Heart left ventricle (tissue), 16 donors: Measurements from ENCODE around the gene TLCD3B. TPM values are rescaled to one million over a fixed set of nuclear protein-coding genes. Genes with fewer than 3 reads are reported as not detected.
A peak's percentile ranks its signal among the peaks of the same experiment; 100 is the strongest.

Experiments used
- ATAC-seq, 4 donors: fragments of 200-7000 bp; cut with Tn5 transposase; one replicate each; pipeline ENCODE4 v1.9.1; 2020 to 2022; ENCODE audit warnings: moderate library complexity in 4 of 4, mild to moderate bottlenecking in 3 of 4, moderate number of reproducible peaks in 1 of 4
- DNase-seq, 5 donors: peaks; one replicate each; pipeline ENCODE4 v3.0.0-alpha.2; 2020
- H3K27ac ChIP-seq, 12 donors: fragments of 200-600 bp; sonication (generic) in 4 of 12; one replicate each; pipeline versions ENCODE4 v1.5.0 to v1.8.0; 2016 to 2022; ENCODE audit warnings: mild to moderate bottlenecking in 2 of 12
- H3K27me3 ChIP-seq, 9 donors: fragments of 200-600 bp; sonication (generic) in 2 of 9; one replicate each; pipeline versions ENCODE4 v1.5.1 to v1.8.0; 2016 to 2022; ENCODE audit warnings: mild to moderate bottlenecking in 3 of 9
- H3K36me3 ChIP-seq, 9 donors: fragments of 200-600 bp; sonication (generic) in 2 of 9; one replicate each; pipeline versions ENCODE4 v1.5.0 to v1.8.0; 2018 to 2022; ENCODE audit warnings: mild to moderate bottlenecking in 2 of 9
- H3K4me1 ChIP-seq, 12 donors: fragments of 200-600 bp; sonication (generic) in 4 of 12; one replicate each; pipeline versions ENCODE4 v1.5.0 to v1.8.0; 2016 to 2022; ENCODE audit warnings: mild to moderate bottlenecking in 3 of 12
- H3K4me3 ChIP-seq, 12 donors: fragments of 200-600 bp; sonication (generic) in 4 of 12; one replicate each; pipeline versions ENCODE4 v1.5.0 to v1.8.0; 2017 to 2022; ENCODE audit warnings: mild to moderate bottlenecking in 9 of 12, moderate library complexity in 4 of 12
- H3K9me3 ChIP-seq, 12 donors: fragments of 200-600 bp; sonication (generic) in 4 of 12; one replicate each; pipeline versions ENCODE4 v1.5.0 to v1.8.0; 2016 to 2022; ENCODE audit warnings: mild to moderate bottlenecking in 1 of 12
- POLR2A ChIP-seq, 2 donors: fragments of 450-650 bp; IDR thresholded peaks; one replicate each; pipeline ENCODE4 v1.6.1; 2017; ENCODE audit warnings: antibody characterized with exemption in 2 of 2, mild to moderate bottlenecking in 2 of 2, moderate library complexity in 2 of 2
- WGBS, 4 donors: extraction: QIAGEN DNeasy Blood & Tissue Kit in 2 of 4; methylation state at CpG; one replicate each; pipeline versions ENCODE4 v1.1.5 to v1.1.7; 2013 to 2018; 5-methylcytosine and 5-hydroxymethylcytosine counted together
- intact Hi-C, 10 donors: fragments of 100-400 bp; cut with DNase I; formaldehyde crosslinking; loops; one replicate each; pipeline versions ENCODE4 v1.11.1 to v1.14.2; 2022
- polyA plus RNA-seq, 2 donors: library from polyadenylated mRNA; stranded (reverse); fragments of 200-250 nt; gene quantifications; one replicate each; pipeline ENCODE4 v1.2.3, GENCODE V29; 2013
- total RNA-seq, 9 donors: library from RNA; depleted of rRNA in 2 of 9; stranded (reverse); fragments of >200 nt in 2 of 9; fragmentation: NEBNext Ultra II Directional in 3 of 9; extraction: Animal tissue kit (Norgen Biotek cat#: 25700) in 3 of 9; gene quantifications; one replicate each; pipeline versions ENCODE4 v1.1.0 to v1.2.4, GENCODE V29; 2016 to 2023
- TF ChIP-seq, protein P1 (sequence below), 12 donors: fragments of 200-600 bp; sonication (generic) in 4 of 12; IDR thresholded peaks; one replicate each; pipeline versions ENCODE4 v1.5.0 to v1.8.0; 2018 to 2022; ENCODE audit warnings: antibody characterized with exemption in 12 of 12, mild to moderate bottlenecking in 5 of 12
- donor health status: ischemic (EF 13 %, LVEDD 7.1; RV severe dilation, severe dysfunction).
- donor health status: healthy with polysubstance abuse.
- donor health status: DM: no; HTN: yes; CAD: no.
- donor health status: DM: no; HTN: no; CAD: no.
- donor health status: ischemic (EF 25% LVEDD 6.9; RV normal size, moderate dysfunction).
- donor health status: ischemic (EF 25% LVEDD 5.7; RV mildly dilated, moderate dysfunction).
- donor health status: healthy.
- donor health status: DM: yes; HTN: yes; CAD: no.
- donor health status: ischemic (EF 35%, LVEDD 5.7; RV mildly dilated, moderate dysfunction).
- donor health status: nonischemic (EF 11% LVEDD 7.7; RV severe dilation, severe dysfunction).
- donor health status: DM: yes; HTN: yes; CAD: no.
- donor health status: PGD.
- donor health status: ischemic (EF 29% LVEDD 5.4; RV normal size, mild dysfunction).
- donor health status: nonischemic (EF 23%, LVEDD 6.1; RV moderate dilation, normal function).

The TLCD3B gene
- total and polyA plus RNA-seq, 11 donors, result not detected

DNA sequence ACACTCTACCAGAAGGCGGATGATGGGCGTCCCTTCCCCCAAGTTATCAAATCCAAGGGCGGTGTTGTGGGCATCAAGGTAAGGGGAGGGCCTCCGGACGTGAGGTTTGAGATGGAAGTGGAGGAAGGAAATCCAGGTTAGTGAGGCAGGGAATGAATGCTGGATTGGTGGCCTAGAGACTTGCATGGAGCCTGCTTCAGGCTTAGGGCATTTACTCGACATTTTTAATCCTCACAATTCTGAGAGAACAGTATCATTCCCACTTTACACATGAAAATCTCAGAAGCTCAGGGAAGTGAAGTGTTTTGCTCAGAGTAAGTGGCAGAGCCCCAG lies 36.5 kb upstream of the TLCD3B start:
- DNase-seq (no peak), ATAC-seq (no peak)
- WGBS, 4 donors, result 36 to 78% (median 51%) methylated on average over 6 of the region's 6 CpGs
- TF ChIP-seq, protein P1, sequence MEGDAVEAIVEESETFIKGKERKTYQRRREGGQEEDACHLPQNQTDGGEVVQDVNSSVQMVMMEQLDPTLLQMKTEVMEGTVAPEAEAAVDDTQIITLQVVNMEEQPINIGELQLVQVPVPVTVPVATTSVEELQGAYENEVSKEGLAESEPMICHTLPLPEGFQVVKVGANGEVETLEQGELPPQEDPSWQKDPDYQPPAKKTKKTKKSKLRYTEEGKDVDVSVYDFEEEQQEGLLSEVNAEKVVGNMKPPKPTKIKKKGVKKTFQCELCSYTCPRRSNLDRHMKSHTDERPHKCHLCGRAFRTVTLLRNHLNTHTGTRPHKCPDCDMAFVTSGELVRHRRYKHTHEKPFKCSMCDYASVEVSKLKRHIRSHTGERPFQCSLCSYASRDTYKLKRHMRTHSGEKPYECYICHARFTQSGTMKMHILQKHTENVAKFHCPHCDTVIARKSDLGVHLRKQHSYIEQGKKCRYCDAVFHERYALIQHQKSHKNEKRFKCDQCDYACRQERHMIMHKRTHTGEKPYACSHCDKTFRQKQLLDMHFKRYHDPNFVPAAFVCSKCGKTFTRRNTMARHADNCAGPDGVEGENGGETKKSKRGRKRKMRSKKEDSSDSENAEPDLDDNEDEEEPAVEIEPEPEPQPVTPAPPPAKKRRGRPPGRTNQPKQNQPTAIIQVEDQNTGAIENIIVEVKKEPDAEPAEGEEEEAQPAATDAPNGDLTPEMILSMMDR (IDR thresholded peaks at IDR 0.05), result no peak
- TF ChIP-seq POLR2A (IDR thresholded peaks at IDR 0.05), result no peak
- peaks cover 0 to 65% (median 54%) of the 10 kb centered on the region in 12 donors for H3K4me1 ChIP-seq
- peak overlapping the region in 10 of 12 donors; percentile 92 to 100 (median 99) for H3K27ac ChIP-seq
- H3K36me3 ChIP-seq, result peaks cover 0 to 65% (median 58%) of the 10 kb centered on the region in 9 donors
- H3K9me3 ChIP-seq, result no peaks in the 10 kb centered on the region
- no peaks in the 10 kb centered on the region for H3K27me3 ChIP-seq
- intact Hi-C loops, result loop anchor here in 4 of 10 donors (5.0 to 10.0 kb wide), 4 partner anchors 57 to 457 kb away; partner anchors contain the start of genes MAPK3 (in 1 of the 4), MAZ (in 1 of the 4) and ZNF768 (in 1 of the 4)
- H3K4me3 ChIP-seq, result peak overlapping the region; percentile 84 to 99 (median 96)

DNA sequence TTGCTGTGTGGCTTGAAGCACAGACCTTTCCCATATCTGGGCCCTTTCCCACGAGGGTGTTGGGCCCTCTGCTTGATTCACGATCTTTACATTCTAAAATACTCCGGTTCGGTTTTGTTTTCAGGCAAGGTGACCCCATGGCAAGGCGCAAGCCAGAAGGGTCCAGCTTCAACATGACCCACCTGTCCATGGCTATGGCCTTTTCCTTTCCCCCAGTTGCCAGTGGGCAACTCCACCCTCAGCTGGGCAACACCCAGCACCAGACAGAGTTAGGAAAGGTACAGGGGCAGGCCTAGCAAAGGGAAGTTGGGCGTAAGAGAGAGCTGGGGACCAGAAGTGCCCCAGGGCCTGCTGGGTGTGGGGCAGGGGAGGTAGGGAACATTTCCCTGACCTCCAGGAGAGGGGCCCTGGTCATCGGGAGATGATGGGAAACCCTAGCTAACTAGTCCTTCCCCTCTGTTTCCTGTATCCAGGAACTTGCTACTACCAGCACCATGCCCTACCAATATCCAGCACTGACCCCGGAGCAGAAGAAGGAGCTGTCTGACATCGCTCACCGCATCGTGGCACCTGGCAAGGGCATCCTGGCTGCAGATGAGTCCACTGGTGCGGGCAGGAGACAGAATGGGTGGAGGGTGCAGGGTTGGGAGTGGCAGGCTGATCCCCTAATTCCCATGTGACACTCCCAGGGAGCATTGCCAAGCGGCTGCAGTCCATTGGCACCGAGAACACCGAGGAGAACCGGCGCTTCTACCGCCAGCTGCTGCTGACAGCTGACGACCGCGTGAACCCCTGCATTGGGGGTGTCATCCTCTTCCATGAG lies 35.9 kb upstream of the TLCD3B start:
- Histone ChIP-seq H3K4me3 (peak overlapping the region; percentile 84 to 99 (median 96)), H3K4me1 (peaks cover 0 to 65% (median 54%) of the 10 kb centered on the region in 12 donors), H3K27ac (peak overlapping the region; percentile 92 to 100 (median 99)), H3K9me3 (no peaks in the 10 kb centered on the region), H3K27me3 (no peaks in the 10 kb centered on the region), H3K36me3 (peaks cover 0 to 59% (median 52%) of the 10 kb centered on the region in 9 donors)
- ATAC-seq (no peak), DNase-seq (peak; percentile 63 to 74 (median 69))
- no peak for TF ChIP-seq POLR2A (IDR thresholded peaks at IDR 0.05)
- TF ChIP-seq, protein P1 (IDR thresholded peaks at IDR 0.05), result no peak
- intact Hi-C loops, result loop anchor here in 4 of 10 donors (5.0 to 10.0 kb wide), 4 partner anchors 58 to 458 kb away; partner anchors contain the start of genes MAPK3 (in 1 of the 4), MAZ (in 1 of the 4) and ZNF768 (in 1 of the 4)
- WGBS, 4 donors, result 26 to 32% (median 28%) methylated on average over 9 to 21 of the region's 21 CpGs

DNA sequence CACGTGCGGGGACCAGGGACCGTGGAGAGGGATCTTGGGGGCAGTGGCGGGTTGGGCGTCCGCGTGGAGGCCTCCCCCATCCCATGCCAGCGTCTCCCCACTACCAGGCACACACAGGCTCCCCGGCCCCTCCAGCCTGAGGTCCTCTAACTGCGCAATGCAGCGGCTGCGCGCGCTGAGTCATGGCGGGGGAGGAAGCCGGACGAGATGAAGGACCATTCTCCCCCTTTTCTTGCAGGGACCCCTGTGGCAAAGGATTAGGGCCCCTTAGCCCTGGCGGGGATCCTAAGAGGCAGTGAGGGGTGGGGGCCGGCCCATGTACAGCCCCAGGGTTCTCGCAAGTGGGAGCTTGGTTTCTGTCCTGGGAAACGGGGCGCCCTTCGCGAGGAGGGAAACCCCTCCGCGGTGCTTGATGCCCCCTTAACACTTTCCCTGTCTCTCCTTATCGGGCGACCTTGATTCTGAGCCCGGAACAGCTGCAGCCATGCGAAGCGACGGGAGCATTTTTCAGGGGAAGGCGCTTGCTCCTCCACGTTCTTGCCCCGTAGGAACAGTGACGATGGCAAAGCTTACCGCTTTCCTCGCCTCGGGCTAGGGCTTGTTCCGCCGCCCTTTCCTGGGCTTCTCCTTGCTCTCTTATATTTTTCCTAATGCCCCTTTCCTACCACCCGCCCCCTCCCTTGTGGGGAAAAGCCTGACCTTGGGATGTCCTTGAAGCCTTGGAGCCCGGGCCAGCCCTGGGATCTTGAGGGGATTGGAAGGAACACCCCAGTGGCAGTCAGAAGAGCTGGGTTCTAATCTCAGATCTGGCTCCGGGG lies 35.1 kb upstream of the TLCD3B start:
- H3K4me1 ChIP-seq, result peaks cover 0 to 62% (median 54%) of the 10 kb centered on the region in 12 donors
- H3K9me3 ChIP-seq, result no peaks in the 10 kb centered on the region
- H3K27me3 ChIP-seq, result no peaks in the 10 kb centered on the region
- intact Hi-C loops, result loop anchor here in 4 of 10 donors (1.0 to 10.0 kb wide), 6 partner anchors 26 to 593 kb away; partner anchors contain the start of genes FBRS (in 1 of the 4), MAPK3 (in 1 of the 4), MAZ (in 1 of the 4) and ZNF768 (in 1 of the 4)
- peak overlapping the region; percentile 84 to 99 (median 96) for H3K4me3 ChIP-seq
- peak in 3 of 4 donors; percentile 0 to 6 (median 1) for ATAC-seq
- peak in 2 of 5 donors; percentile 48 to 74 for DNase-seq
- H3K27ac ChIP-seq, result peak overlapping the region; percentile 92 to 100 (median 99)
- peaks cover 0 to 51% (median 44%) of the 10 kb centered on the region in 9 donors for H3K36me3 ChIP-seq
- 0 to 1% (median 0%) methylated on average over 24 to 44 of the region's 44 CpGs for WGBS, 4 donors
- TF ChIP-seq, protein P1 (IDR thresholded peaks at IDR 0.05), result no peak
- TF ChIP-seq POLR2A (IDR thresholded peaks at IDR 0.05), result no peak
